Measurements from ENCODE around the gene CCDC57. TPM values are rescaled to one million over a fixed set of nuclear protein-coding genes. Genes with fewer than 3 reads are reported as not detected.

The CCDC57 gene
- total and polyA plus RNA-seq, 8 donors, result 19.6 to 176 (median 25.4) TPM

GRCh38 chr17:82239926-82240505 lies 27.4 kb upstream of the CCDC57 start:
- no peak for TF ChIP-seq CTCF (IDR thresholded peaks at IDR 0.05)
- H3K27ac ChIP-seq, result no peak overlapping the region
- 74 to 80% methylated on average over 20 to 22 of the region's 22 CpGs for WGBS, 2 donors
- H3K9me3 ChIP-seq, result no peaks in the 10 kb centered on the region
- intact Hi-C loops (cut with DNase I), result loop anchor here in 2 of 3 donors (5.0 to 10.0 kb wide), 2 partner anchors 82 to 85 kb away; no protein-coding TSS in a partner anchor
- ATAC-seq, result no peak
- FAIRE-seq, result no peak
- peaks cover 13 to 31% (median 30%) of the 10 kb centered on the region in 3 donors for H3K4me1 ChIP-seq
- DNase-seq, result peak in 3 of 6 donors; percentile 23 to 64 (median 38)
- H3K4me3 ChIP-seq, result no peak overlapping the region
- peaks cover 0 to 23% (median 21%) of the 10 kb centered on the region in 3 donors for H3K36me3 ChIP-seq
- H3K27me3 ChIP-seq, result no peaks in the 10 kb centered on the region

- peaks cover 0 to 18% (median 17%) of the 10 kb centered on the region in 3 donors for H3K36me3 ChIP-seq
- no peak overlapping the region for H3K27ac ChIP-seq
- H3K4me3 ChIP-seq, result no peak overlapping the region
- DNase-seq, result peak in 3 of 6 donors; percentile 19 to 74 (median 49)
- peaks cover 13 to 31% (median 30%) of the 10 kb centered on the region in 3 donors for H3K4me1 ChIP-seq
- no peak for FAIRE-seq
- no peak for TF ChIP-seq CTCF (IDR thresholded peaks at IDR 0.05)
- no peaks in the 10 kb centered on the region for H3K27me3 ChIP-seq
- no peak for ATAC-seq
- WGBS, 2 donors, result 85 to 88% methylated on average over 17 of the region's 17 CpGs
- no peaks in the 10 kb centered on the region for H3K9me3 ChIP-seq
- intact Hi-C loops (cut with DNase I), result loop anchor here in 2 of 3 donors (5.0 to 10.0 kb wide), 2 partner anchors 83 to 85 kb away; no protein-coding TSS in a partner anchor
Measured at GRCh38 chr17:82239401-82239925, 26.8 kb upstream of the CCDC57 start.

DNA sequence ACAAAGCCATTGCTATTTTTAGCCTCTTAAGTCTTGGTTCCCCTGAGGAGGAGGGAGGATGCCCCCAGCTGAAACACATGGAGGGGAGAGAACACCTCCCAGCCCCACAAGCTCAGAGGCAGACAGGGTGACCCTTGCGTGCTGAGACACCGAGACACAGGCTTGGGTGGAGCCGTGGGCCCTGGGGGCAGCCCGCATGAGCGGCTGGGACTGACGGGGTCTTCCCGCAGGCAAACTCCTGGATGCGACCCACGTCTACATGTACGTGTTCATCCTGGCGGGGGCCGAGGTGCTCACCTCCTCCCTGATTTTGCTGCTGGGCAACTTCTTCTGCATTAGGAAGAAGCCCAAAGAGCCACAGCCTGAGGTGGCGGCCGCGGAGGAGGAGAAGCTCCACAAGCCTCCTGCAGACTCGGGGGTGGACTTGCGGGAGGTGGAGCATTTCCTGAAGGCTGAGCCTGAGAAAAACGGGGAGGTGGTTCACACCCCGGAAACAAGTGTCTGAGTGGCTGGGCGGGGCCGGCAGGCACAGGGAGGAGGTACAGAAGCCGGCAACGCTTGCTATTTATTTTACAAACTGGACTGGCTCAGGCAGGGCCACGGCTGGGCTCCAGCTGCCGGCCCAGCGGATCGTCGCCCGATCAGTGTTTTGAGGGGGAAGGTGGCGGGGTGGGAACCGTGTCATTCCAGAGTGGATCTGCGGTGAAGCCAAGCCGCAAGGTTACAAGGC lies 26.0 kb upstream of the CCDC57 start:
- peaks cover 13 to 31% (median 30%) of the 10 kb centered on the region in 3 donors for H3K4me1 ChIP-seq
- peak in 3 of 4 donors; percentile 9 to 13 (median 11) for ATAC-seq
- intact Hi-C loops (cut with DNase I), result loop anchor here in 2 of 3 donors (5.0 to 10.0 kb wide), 2 partner anchors 84 to 86 kb away; no protein-coding TSS in a partner anchor
- peaks cover 0 to 10% (median 10%) of the 10 kb centered on the region in 3 donors for H3K36me3 ChIP-seq
- no peaks in the 10 kb centered on the region for H3K9me3 ChIP-seq
- no peaks in the 10 kb centered on the region for H3K27me3 ChIP-seq
- DNase-seq, result peak in 4 of 6 donors; percentile 40 to 74 (median 65)
- no peak for TF ChIP-seq CTCF (IDR thresholded peaks at IDR 0.05)
- no peak overlapping the region for H3K4me3 ChIP-seq
- no peak for FAIRE-seq
- H3K27ac ChIP-seq, result peak overlapping the region in 1 of 4 donors; percentile 37
- 55 to 71% methylated on average over 33 of the region's 33 CpGs for WGBS, 2 donors

GRCh38 chr17:82237746-82238471 lies 25.3 kb upstream of the CCDC57 start:
- TF ChIP-seq CTCF (IDR thresholded peaks at IDR 0.05), result no peak
- 85 to 86% methylated on average over 34 of the region's 34 CpGs for WGBS, 2 donors
- H3K36me3 ChIP-seq, result peaks cover 0 to 6% (median 5%) of the 10 kb centered on the region in 3 donors
- H3K9me3 ChIP-seq, result no peaks in the 10 kb centered on the region
- ATAC-seq, result no peak
- intact Hi-C loops (cut with DNase I), result loop anchor here (2.0 to 10.0 kb wide), 3 partner anchors 83 to 87 kb away; no protein-coding TSS in a partner anchor
- FAIRE-seq, result no peak
- peak in 4 of 6 donors; percentile 13 to 78 (median 35) for DNase-seq
- no peak overlapping the region for H3K4me3 ChIP-seq
- H3K27me3 ChIP-seq, result no peaks in the 10 kb centered on the region
- peaks cover 13 to 26% (median 24%) of the 10 kb centered on the region in 3 donors for H3K4me1 ChIP-seq
- no peak overlapping the region for H3K27ac ChIP-seq
